PC-3 (cell line): ENCODE data around the gene ITPRIP. TPM values are rescaled to one million over a fixed set of nuclear protein-coding genes. Genes with fewer than 3 reads are reported as not detected.

Experiments used
- ATAC-seq: fragments of 200-7000 bp; cut with Tn5 transposase; 2 replicates; pipeline ENCODE4 v1.9.1; 2020; ENCODE audit warnings: mild to moderate bottlenecking, moderate library complexity
- BruUV-seq: library from RNA; stranded (reverse); fragments of 400-500 nt; replicated peaks from 2 replicates; lab custom pipeline; 2021; lab: Mats Ljungman, UMichigan
- CTCF ChIA-PET: fragments of 300-600 bp; sonication (Branson Sonifier 250); formaldehyde crosslinking; loops from one replicate; lab custom pipeline; 2022; ENCODE audit warnings: antibody characterized with exemption; lab: Charles Lee
- POLR2A ChIA-PET: fragments of 300-600 bp; sonication (Branson Sonifier 250); formaldehyde crosslinking; loops from one replicate; lab custom pipeline; 2022; ENCODE audit warnings: antibody characterized with exemption; ENCODE audit not compliant: unreplicated experiment; lab: Charles Lee
- DNase-seq: peaks from one replicate; pipeline ENCODE4 v3.0.0-alpha.2; 2015
- H2AFZ ChIP-seq: fragments of 300-600 bp; sonication (generic); 2 replicates; pipeline ENCODE4 v1.6.0; 2016; ENCODE audit warnings: antibody characterized with exemption, low read length
- H3F3A ChIP-seq: fragments of 300-600 bp; sonication (generic); one replicate; pipeline ENCODE4 v1.6.0; 2017; ENCODE audit warnings: antibody characterized with exemption, low read length, control low read depth, mild to moderate bottlenecking; ENCODE audit not compliant: unreplicated experiment
- H3K27ac ChIP-seq: fragments of 300-600 bp; sonication (generic); 2 replicates; pipeline ENCODE4 v1.5.1; 2016; ENCODE audit warnings: mild to moderate bottlenecking, low read length
- H3K27me3 ChIP-seq: fragments of 300-600 bp; sonication (generic); 2 replicates; pipeline ENCODE4 v1.6.1; 2016; ENCODE audit warnings: low read length, mixed read lengths
- H3K36me3 ChIP-seq: fragments of 300-600 bp; sonication (generic); 2 replicates; pipeline ENCODE4 v1.6.1; 2016; ENCODE audit warnings: low read depth, mixed run types, low read length, mixed read lengths
- H3K4me1 ChIP-seq: fragments of 300-600 bp; sonication (generic); 2 replicates; pipeline ENCODE4 v1.5.1; 2016; ENCODE audit warnings: low read length; ENCODE audit not compliant: insufficient read depth
- H3K4me2 ChIP-seq: fragments of 300-600 bp; sonication (generic); 2 replicates; pipeline ENCODE4 v1.6.0; 2016; ENCODE audit warnings: low read length
- H3K4me3 ChIP-seq: fragments of 300-600 bp; sonication (generic); 2 replicates; pipeline ENCODE4 v1.5.1; 2016; ENCODE audit warnings: mild to moderate bottlenecking, low read length, mixed read lengths
- H3K79me2 ChIP-seq: fragments of 300-600 bp; sonication (generic); 2 replicates; pipeline ENCODE4 v1.6.1; 2017; ENCODE audit warnings: low read length, mixed read lengths
- H3K9ac ChIP-seq: fragments of 300-600 bp; sonication (generic); 2 replicates; pipeline ENCODE4 v1.6.0; 2016; ENCODE audit warnings: mild to moderate bottlenecking, low read length
- H3K9me2 ChIP-seq: fragments of 300-600 bp; sonication (generic); replicated peaks from 2 replicates; pipeline ENCODE4 v1.6.1; 2016; ENCODE audit warnings: mixed run types, low read length, mixed read lengths
- H3K9me3 ChIP-seq: fragments of 300-600 bp; sonication (generic); 2 replicates; pipeline ENCODE4 v1.6.1; 2016; ENCODE audit warnings: low read length, mixed read lengths
- H4K20me1 ChIP-seq: fragments of 300-600 bp; sonication (generic); 2 replicates; pipeline ENCODE4 v1.6.1; 2016; ENCODE audit warnings: low read length, mixed read lengths
- EZH2 ChIP-seq: fragments of 300-600 bp; sonication (generic); IDR thresholded peaks from one replicate; pipeline ENCODE4 v1.6.1; 2017; ENCODE audit warnings: antibody characterized with exemption, mild to moderate bottlenecking, low read length; ENCODE audit not compliant: unreplicated experiment
- EZH2phosphoT487 ChIP-seq: fragments of 300-600 bp; sonication (generic); IDR thresholded peaks from 2 replicates; pipeline ENCODE4 v1.6.1; 2018; ENCODE audit warnings: mild to moderate bottlenecking, antibody characterized with exemption, low read length, borderline replicate concordance
- intact Hi-C: fragments of 100-400 bp; cut with micrococcal nuclease; formaldehyde crosslinking; loops from 2 replicates; pipeline ENCODE4 v1.9.0; 2023
- total RNA-seq: library from RNA; depleted of rRNA; stranded (reverse); fragments of >200 nt; gene quantifications from 2 replicates; pipeline ENCODE4 v1.2.3, GENCODE V29; 2014
- TF ChIP-seq, protein P1 (sequence below): fragments of 300-600 bp; sonication (generic); conservative IDR thresholded peaks from 2 replicates; pipeline ENCODE4 v1.5.1; 2017; ENCODE audit warnings: antibody characterized with exemption, low read depth, mild to moderate bottlenecking, low read length

The ITPRIP gene
- total RNA-seq, 1 experiment from 2014 or later: 7.0 TPM

DNA sequence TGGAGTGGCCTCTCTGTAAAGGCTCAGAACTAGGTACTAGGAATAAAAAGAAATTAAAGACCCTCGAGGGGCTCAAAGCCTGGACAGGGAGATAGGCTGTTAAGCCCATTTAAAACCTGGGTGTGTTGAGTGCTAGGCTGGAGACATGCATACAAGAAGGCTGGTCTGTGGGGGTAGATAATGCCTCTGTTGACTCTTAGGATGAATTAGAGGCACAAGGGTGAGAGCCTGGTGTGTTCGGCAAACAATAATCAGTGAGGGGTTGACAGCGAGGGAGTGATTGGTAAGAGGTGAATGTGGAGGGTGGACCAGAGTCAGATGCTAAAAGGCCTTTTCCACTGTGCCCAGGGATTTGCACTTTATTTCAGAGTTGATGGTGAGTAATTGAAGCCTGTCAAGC is 56.6 kb downstream of the ITPRIP start:
- no peak overlapping the region for H3K4me2 ChIP-seq
- no peaks in the 10 kb centered on the region for H4K20me1 ChIP-seq
- no peaks in the 10 kb centered on the region for H3K9me3 ChIP-seq
- no peak overlapping the region for H2AFZ ChIP-seq
- no peak overlapping the region for H3K4me3 ChIP-seq
- ATAC-seq (no peak), DNase-seq (no peak)
- CTCF ChIA-PET: no interaction called here
- H3F3A ChIP-seq: no peaks in the 10 kb centered on the region
- H3K9me2 ChIP-seq: no peaks in the 10 kb centered on the region
- no peaks in the 10 kb centered on the region for H3K79me2 ChIP-seq
- intact Hi-C loops: no loop called here
- H3K4me1 ChIP-seq: peaks cover 9% of the 10 kb centered on the region
- H3K36me3 ChIP-seq: no peaks in the 10 kb centered on the region
- no peak overlapping the region for H3K27ac ChIP-seq
- POLR2A ChIA-PET: no interaction called here
- H3K27me3 ChIP-seq: no peaks in the 10 kb centered on the region
- no peak overlapping the region for H3K9ac ChIP-seq
- TF ChIP-seq EZH2phosphoT487: no peak
- TF ChIP-seq, protein P1, sequence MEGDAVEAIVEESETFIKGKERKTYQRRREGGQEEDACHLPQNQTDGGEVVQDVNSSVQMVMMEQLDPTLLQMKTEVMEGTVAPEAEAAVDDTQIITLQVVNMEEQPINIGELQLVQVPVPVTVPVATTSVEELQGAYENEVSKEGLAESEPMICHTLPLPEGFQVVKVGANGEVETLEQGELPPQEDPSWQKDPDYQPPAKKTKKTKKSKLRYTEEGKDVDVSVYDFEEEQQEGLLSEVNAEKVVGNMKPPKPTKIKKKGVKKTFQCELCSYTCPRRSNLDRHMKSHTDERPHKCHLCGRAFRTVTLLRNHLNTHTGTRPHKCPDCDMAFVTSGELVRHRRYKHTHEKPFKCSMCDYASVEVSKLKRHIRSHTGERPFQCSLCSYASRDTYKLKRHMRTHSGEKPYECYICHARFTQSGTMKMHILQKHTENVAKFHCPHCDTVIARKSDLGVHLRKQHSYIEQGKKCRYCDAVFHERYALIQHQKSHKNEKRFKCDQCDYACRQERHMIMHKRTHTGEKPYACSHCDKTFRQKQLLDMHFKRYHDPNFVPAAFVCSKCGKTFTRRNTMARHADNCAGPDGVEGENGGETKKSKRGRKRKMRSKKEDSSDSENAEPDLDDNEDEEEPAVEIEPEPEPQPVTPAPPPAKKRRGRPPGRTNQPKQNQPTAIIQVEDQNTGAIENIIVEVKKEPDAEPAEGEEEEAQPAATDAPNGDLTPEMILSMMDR: no peak
- no peak for TF ChIP-seq EZH2
- no TSS peak for BruUV-seq

DNA sequence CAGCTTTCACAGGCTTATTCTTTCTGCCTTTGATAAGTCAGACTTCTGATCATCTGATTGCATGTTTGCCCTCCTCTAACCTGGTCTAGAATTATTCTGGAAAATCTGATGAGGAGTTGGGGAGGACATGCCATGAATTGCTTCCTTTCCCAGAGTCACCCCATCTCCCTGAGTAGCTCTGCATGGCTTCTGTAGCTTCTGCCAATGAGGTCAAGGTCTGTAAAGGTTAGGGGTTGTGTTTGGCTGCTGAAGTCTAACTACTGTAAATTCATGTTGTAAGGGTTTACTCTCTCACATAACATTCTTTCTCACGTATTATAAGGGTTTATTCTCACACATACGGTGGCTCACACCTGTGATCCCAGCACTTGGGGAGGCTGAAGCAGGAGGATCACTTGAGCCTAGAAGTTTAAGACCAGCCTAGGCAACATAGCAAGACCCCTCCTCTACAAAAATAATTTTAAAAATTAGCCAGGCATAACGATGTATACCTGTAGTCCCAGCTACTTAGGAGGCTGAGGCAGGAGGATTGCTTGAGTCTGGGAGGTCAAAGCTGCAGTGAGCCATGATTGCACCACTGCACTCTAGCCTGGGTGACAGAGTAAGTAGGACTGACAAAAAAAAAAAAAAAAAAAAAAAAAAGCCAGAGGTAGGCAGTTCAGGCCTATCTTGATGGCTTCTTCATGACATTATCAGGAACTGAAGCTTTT is 58.6 kb downstream of the ITPRIP start:
- Histone ChIP-seq H3F3A (no peaks in the 10 kb centered on the region), H3K9me2 (no peaks in the 10 kb centered on the region), H4K20me1 (no peaks in the 10 kb centered on the region), H3K27me3 (no peaks in the 10 kb centered on the region), H3K36me3 (no peaks in the 10 kb centered on the region), H3K4me3 (no peak overlapping the region), H3K27ac (no peak overlapping the region), H2AFZ (no peak overlapping the region), H3K4me2 (no peak overlapping the region), H3K4me1 (peaks cover 13% of the 10 kb centered on the region), H3K9ac (no peak overlapping the region), H3K9me3 (no peaks in the 10 kb centered on the region), H3K79me2 (0 out of 2 replicates have a peak, but pooled peaks cover 12% of the 10 kb centered on the region)
- TF ChIP-seq EZH2phosphoT487 (no peak), EZH2 (no peak)
- TF ChIP-seq, protein P1: no peak
- DNase-seq (no peak), ATAC-seq (no peak)
- intact Hi-C loops: no loop called here
- BruUV-seq: no TSS peak
- ChIA-PET POLR2A (no interaction called here), CTCF (no interaction called here)

DNA sequence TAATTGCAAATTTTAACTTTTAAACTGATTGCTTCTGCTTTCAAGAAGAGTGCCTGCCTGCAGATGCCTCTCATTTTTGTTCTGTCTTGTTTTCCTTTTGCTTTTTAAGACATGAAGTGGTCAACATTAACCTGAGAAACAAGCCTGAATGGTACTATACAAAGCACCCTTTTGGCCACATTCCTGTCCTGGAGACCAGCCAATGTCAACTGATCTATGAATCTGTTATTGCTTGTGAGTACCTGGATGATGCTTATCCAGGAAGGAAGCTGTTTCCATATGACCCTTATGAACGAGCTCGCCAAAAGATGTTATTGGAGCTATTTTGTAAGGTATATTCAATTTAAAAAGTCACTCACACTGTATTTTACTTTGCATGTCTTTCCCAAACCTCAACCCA is 60.5 kb downstream of the ITPRIP start:
- H2AFZ ChIP-seq: no peak overlapping the region
- H3K9me3 ChIP-seq: no peaks in the 10 kb centered on the region
- ATAC-seq (peak; percentile 26), DNase-seq (peak; percentile 73)
- intact Hi-C loops: no loop called here
- H3K79me2 ChIP-seq: 0 out of 2 replicates have a peak, but pooled peaks cover 12% of the 10 kb centered on the region
- peaks cover 17% of the 10 kb centered on the region for H3K4me1 ChIP-seq
- no peak overlapping the region for H3K27ac ChIP-seq
- ChIA-PET POLR2A (interaction anchor here (0.5 kb wide), 1 partner anchor 332 kb away, joined by 3 read pairs; no protein-coding TSS in a partner anchor), CTCF (no interaction called here)
- no TSS peak for BruUV-seq
- H3K36me3 ChIP-seq: no peaks in the 10 kb centered on the region
- TF ChIP-seq EZH2: no peak
- no peak for TF ChIP-seq EZH2phosphoT487
- TF ChIP-seq, protein P1: no peak
- no peaks in the 10 kb centered on the region for H3F3A ChIP-seq
- H3K9ac ChIP-seq: no peak overlapping the region
- no peaks in the 10 kb centered on the region for H3K27me3 ChIP-seq
- no peaks in the 10 kb centered on the region for H3K9me2 ChIP-seq
- H4K20me1 ChIP-seq: no peaks in the 10 kb centered on the region
- H3K4me3 ChIP-seq: no peak overlapping the region
- H3K4me2 ChIP-seq: 0 out of 2 replicates have a peak overlapping the region, but pooled peaks have one; percentile 28
